Gastrocnemius medialis (tissue), 4 donors: ENCODE data around the gene PHF1.

Source experiments
- POLR2A ChIP-seq, 2 donors: fragments of 450-650 bp; IDR thresholded peaks; one replicate each; pipeline ENCODE4 v1.6.1; 2017; ENCODE audit warnings: antibody characterized with exemption in 2 of 2, mild to moderate bottlenecking in 2 of 2, moderate library complexity in 2 of 2
- TF ChIP-seq, protein P1 (sequence below), 5 experiments: fragments of 450-650 bp in 3 of 5; fragments of 200-600 bp in 2 of 5; sonication (generic) in 2 of 5; IDR thresholded peaks in 4 of 5; conservative IDR thresholded peaks in 1 of 5; 1 replicate in 4 of 5; 2 replicates in 1 of 5; pipeline ENCODE4 v1.5.1; 2016 to 2019; ENCODE audit warnings: antibody characterized with exemption in 5 of 5, mild to moderate bottlenecking in 3 of 5, moderate library complexity in 3 of 5

DNA sequence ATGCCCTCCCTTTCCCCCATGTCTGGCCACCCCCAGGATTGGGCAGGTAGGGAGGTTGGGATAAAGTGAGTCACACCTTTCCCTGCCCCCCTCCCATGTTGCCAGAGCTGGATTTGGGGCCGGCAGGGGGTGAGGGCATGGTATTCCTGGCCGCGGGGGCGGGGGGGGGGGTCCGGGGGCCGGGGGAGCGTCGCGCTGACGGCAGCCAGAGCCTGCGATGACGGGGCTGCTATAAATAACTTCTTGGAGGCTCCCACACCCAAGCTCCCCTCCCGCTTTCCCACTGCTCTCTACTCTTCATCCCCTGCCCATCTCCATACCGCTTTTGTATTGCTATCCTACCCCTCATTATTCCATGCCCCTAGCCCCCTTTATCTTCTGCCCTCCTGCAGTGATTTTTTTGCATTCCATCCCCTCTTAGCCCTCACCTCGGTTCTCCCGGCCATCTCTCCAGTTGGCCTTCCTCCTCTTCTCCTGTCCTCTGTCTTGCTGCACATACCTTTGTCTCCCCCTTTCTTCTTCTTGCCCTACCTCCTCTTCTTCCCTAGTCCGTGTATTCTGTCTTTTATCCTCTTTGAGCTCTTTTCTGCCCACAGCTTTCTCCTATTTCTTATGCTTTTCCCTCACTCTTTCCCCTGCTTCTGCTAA, 22.9 kb downstream of the PHF1 start:
- TF ChIP-seq, protein P1, sequence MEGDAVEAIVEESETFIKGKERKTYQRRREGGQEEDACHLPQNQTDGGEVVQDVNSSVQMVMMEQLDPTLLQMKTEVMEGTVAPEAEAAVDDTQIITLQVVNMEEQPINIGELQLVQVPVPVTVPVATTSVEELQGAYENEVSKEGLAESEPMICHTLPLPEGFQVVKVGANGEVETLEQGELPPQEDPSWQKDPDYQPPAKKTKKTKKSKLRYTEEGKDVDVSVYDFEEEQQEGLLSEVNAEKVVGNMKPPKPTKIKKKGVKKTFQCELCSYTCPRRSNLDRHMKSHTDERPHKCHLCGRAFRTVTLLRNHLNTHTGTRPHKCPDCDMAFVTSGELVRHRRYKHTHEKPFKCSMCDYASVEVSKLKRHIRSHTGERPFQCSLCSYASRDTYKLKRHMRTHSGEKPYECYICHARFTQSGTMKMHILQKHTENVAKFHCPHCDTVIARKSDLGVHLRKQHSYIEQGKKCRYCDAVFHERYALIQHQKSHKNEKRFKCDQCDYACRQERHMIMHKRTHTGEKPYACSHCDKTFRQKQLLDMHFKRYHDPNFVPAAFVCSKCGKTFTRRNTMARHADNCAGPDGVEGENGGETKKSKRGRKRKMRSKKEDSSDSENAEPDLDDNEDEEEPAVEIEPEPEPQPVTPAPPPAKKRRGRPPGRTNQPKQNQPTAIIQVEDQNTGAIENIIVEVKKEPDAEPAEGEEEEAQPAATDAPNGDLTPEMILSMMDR (IDR thresholded peaks at IDR 0.05 in 4 of 5, conservative IDR thresholded peaks at IDR 0.05 in 1 of 5): no peak
- TF ChIP-seq POLR2A (IDR thresholded peaks at IDR 0.05): no peak
